Measurements from ENCODE around the gene DNHD1.
A peak's percentile ranks its signal among the peaks of the same experiment; 100 is the strongest.

Gene DNHD1

DNA sequence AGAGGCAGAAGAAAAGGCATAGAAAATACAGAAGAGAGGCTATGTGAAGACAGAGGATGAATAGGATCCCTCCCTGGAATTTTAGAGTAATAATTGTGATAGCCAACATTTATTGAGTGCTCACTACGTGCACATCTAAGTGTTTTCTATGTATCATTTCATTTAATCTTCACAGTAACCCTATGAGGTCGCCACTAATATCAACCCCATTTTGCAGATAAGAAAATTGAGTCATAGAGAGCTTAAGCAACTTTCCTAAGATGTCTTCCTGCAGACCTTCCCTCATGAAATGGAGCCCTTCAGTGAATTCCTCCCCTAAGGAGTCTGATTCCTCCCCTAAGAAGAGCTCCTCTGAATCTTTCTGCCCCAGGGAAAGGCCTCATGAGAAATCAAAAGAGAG is 68.2 kb downstream of the DNHD1 start:
- DNase-seq, result no peak

DNA sequence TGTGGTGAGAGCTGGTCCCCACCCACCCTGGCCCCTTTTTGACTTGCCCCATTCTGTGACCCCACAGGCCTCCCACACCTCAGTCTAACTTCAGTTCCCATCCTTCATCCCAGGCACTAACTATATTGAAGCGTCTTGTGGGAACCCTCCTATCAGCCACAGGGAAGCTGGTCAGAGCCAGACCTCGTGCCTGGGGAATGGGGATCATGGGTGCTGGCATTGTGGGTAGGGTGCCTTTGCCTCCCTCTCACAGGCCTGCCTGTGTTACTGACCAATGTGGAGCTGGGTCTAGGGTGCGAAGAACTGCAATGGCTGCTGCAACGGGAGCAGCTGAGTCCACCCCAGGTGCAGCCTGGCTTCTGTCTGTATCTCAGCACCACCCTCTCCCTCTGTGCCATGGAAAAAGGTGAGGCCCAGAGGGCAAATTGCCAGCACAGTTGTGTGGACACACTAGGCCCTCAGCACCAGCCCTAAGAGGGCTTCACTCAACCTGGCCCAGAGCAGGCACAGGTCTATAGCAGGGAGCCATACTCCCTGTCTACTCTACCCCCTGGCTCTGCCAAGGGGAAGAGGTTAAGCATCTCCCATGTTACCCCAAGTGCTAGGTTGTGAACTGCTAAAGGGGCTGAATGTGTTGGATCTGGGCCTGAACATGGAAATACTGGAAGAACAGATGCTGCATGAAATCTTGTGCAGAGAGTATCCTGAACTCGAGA is 69.1 kb downstream of the DNHD1 start:
- no peak for DNase-seq

DNA sequence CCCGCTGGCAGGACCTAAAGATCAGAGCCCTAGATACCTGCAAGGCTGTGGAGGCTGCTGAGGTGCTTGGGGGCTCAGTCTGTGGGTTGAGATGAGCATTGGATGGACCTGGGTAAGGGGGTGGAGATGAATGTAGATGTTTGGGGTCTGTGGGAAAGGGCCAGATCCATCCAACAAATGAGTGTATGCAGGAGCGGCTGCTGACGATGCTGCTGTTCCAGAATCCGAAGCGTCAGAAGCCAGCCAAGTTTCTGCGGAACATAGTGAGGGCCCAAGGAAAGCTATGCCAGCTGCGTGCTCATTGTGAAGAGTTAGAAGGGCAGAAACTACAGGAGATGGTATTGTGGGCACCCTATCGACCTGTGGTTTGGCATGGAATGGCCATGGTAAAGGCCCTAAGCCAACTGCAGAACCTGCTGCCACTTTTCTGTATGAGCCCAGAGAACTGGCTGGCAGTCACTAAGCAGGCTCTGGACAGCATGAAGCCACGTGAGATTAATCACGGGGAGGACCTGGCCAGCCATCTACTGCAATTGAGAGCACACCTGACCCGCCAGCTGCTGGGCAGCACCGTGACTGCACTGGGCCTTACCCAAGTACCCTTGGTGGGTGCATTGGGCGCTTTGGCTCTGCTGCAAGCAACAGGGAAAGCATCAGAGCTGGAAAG is 69.8 kb downstream of the DNHD1 start:
- DNase-seq, result no peak

DNA sequence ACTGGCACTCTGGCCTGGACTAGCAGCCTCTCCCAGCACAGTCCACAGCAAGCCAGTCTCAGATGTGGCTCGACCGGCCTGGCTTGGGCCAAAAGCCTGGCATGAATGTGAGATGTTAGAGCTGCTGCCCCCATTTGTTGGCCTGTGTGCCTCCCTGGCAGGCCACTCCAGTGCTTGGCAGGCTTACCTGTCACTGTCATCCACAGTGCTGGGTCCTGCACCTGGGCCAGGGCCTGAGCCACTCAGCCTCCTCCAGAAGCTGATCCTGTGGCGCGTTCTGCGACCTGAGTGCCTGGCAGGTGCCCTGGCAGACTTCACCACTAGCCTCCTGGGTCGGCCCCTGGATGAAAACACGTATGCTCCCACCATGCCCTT is 70.3 kb downstream of the DNHD1 start:
- no peak for DNase-seq

DNA sequence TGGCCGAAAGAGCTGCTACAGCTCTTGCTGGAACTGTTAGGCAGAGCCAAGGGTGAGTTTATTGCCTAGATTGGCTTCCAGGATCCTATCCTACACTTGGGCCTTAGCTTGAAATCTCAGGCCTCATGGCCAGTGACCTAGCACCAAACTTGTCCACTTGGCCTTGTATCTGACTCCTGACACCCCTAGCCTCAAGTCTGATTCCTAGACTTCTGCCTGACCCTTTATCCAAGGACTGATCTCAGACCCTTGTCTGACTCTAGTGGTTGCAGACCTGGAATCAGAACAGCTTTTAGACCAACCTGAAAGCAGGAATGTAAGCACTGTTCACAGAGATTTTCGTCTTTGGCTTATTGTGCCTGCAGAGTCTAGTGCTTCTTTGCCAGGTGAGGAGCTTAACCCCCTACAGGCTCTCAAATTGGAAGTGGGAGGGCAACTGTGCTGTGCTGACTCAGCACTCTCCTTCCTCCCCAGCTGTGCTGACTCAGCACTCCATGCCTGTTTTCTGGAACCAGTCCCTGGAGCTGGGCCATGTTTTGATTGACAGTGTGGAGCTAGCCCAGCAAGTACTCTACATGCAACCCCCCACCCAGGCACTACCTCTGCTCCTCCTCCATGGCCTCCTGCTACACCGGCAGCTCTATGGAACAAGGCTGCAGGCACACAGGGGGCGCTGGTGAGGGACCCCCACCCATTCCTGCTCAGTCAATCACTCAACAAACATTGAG is 71.3 kb downstream of the DNHD1 start:
- peak; percentile 58 to 71 for DNase-seq

DNA sequence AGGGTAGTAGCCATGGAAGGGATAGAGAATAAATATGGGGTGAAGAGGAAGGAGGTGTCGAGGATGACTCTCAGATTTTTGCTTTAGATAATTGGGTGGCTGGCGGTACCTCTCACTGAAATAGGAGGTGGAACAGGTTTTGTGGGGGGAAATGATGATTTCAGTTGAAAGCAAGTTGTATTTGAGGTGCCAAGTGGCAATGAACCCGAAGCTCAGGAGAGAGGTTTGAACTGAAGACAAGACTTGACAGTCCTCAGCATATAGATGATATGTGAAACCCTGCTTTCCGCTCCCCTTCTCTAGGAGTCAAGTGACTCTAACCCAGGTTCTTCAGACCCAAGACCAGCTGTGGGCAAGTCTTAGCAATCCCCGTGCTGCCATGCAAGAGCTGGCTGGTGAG is 72.6 kb downstream of the DNHD1 start:
- no peak for DNase-seq

DNA sequence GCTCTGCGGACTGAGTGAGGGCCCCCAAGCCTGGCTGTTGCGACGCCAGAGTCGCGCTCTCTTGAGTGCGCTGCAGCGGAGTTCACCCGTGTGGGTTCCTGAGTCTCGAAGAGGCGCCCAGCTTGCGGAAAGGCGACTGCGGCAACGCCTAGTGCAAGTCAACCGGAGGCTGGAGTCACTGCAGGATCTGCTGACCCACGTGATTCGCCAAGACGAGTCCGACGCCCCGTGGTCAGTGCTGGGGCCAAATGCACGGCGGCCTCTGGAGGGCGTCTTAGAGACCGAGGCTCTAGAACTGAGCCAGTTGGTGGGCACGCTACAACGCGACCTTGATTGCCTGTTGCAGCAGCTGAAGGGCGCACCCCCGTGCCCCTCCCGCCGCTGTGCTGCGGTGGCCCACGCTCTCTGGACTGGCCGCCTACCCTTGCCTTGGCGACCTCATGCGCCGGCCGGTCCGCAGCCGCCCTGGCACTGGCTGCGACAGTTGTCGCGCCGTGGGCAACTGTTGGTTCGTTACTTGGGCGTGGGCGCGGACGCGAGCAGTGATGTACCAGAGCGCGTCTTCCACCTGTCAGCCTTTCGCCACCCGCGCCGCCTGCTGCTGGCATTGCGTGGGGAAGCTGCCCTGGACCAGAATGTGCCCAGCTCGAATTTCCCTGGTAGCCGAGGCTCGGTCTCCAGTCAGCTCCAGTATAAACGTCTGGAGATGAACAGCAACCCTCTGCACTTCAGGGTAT is 73.8 kb downstream of the DNHD1 start:
- no peak for DNase-seq

DNA sequence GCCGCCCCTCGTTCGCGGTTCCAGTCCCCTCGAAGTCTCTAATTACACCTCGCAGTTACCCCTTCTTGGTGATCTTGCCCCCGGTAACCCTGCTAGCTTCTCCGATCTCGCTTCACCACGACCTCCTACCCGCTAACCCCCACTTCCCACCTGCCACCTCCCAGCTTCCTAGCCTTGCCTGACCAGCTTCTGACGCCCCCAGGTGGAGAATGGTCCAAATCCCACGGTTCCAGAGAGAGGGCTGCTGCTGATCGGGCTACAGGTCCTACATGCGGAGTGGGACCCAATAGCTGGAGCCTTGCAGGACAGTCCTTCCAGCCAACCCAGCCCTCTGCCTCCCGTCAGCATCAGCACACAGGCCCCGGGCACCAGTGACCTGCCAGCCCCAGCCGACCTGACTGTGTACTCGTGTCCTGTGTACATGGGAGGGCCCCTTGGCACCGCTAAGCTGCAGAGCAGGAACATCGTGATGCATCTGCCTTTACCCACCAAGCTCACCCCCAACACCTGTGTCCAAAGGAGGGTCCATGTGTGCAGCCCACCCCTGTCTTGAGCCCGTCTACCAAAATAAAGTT is 74.4 kb downstream of the DNHD1 start:
- no peak for DNase-seq

DNA sequence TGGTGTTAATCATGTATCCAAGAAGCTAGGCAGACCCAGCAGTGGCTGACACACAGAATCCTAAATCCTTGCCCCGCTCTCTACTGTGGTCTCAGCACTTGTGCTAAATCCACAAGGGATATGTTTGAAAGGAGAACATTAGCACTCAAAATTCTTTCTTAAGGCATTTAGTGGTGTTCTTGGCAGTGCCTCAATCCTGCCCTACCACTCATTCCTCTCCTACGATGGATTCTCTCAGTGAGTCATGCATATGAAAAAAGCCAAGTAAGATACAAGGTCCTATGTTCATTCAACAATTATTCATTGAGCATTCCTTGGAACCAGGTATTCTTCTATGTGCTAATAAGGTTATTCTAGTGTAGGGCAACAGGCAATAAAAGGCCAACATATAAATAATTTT is 75.1 kb downstream of the DNHD1 start:
- no peak for DNase-seq

DNA sequence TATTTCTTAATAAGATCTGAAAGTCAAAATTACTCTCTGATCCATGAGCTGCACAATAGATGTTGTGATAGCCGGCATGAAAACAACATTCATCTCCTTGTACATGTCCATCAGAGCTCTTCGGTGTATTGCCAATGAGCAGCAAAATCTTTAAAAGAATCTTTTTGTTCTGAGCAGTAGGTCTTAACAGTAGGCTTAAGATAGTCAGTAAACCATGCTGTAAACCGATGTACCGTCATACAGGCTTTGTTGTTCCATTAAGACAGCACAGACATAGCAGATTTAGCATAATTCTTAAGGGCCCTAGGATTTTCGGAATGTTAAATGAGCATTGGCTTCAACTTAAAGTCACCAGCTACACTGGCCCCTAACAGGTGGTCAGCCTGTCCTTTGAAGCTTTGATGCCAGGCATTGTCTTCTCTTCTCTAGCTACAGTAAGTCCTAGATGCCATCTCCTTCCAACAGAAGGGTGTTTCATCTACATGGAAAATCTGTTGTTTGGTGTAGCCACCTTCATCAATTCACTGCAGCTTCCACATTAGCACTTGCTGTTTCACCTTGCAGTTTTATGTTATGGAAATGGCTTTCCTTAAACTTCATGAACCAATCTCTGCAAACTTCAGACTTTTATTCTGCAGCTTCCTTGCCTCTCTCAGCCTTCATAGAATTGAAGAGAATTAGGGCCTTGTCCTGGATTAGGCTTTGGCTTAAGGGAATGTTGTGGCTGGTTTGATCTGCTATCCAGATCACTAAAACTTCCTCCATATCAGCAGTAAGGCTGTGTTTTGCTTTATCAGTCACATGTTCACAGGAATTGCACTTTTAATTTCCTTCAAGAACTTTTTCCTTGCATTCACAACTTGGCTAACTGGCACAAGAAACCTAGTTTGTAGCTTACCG is 78.0 kb downstream of the DNHD1 start:
- DNase-seq, result no peak

DNA sequence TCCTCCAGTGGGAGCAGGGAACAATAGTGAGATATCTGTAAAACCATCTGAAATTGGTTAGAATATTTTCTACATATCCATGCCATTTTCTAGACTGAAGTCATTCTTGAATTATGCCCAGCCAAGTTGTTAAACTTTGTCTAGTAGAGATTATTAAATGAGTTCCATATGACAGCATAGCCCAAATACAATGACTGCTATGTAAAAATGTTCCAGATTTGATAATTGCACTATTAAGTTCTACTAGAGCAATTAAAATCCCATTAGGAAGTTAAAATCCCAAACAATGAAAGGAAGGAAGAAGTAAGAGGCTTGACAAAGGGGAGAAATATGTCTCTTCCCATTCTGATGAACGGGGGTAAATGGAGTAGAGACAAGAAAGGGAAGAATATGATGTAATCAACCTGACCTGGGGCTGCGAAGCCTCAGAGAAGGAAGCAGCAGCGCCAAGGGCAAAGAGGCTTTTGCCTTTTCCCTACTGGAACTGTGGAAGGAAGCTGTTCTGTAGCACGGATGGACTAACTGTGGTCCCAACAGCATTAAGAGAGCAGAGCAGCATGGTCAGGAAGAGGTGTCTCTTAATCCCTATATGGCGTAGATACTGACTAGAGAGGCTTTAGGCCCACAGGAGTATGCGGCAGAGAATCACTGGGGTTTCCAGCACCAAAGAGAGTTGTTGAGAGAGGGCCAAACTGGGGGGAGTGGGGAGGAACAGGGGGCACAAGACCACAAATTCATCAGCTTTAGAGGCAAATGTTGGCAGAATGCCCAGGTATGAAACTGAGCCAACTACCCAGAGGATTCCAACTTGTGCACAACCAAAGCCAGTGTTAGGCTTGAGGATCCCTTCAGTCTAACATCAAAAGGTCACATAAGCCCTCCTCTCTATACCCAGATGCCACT is 79.6 kb downstream of the DNHD1 start:
- peak; percentile 11 to 62 for DNase-seq

DNA sequence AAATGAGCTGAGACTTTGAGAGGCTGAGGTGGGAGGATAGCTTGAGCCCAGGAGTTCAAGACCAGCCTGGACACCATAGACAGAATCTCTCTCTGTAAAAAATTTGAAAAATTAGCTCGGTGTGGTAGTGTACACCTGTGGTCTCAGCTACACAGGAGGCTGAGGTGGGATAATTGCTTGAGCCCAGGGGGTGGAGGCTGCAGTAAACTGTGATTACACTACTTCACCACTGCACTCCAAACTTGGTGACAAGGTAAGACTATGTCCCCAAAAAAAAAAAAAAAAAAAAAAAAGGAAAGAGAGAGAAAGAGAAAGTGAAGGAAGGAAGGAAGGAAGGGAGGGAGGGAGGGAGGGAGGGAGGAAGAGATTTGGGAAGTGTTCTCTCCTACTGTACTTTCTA is 81.1 kb downstream of the DNHD1 start:
- no peak for DNase-seq

DNA sequence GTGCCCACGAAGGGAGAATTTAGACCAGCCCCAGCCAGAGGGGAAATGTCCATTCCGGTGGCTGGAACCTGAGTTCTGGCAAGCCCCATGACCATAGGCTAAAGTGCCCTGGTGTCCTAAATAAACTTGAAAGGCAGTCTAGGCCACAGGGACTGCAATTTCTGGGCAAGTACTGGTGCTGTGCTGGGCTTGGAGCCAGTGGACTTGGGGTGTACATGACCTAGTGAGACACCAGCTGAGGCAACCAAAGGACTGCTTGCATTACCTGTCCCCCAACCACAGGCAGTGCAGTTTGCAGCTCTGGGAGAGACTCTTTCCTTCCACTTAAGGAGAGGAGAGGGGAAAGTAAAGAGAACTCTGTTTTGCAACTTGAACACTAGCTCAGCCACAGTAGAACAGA is 82.6 kb downstream of the DNHD1 start:
- no peak for DNase-seq

DNA sequence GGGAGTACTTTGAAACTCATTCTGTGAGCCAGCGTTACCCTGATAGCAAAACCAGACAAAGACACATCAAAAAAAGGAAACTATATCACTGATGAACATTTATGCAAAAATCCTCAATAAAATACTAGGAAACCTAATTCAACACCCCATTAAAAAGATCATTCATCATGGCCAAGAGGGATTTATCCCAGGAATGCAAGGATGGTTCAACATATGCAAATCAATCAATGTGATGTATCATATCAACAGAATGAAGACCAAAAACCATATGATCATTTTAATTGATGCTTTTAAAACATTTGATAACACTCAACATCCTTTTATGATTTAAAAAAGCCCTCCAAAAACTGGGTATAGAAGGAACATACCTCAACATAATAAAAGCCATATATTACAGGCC is 86.5 kb downstream of the DNHD1 start:
- no peak for DNase-seq

DNA sequence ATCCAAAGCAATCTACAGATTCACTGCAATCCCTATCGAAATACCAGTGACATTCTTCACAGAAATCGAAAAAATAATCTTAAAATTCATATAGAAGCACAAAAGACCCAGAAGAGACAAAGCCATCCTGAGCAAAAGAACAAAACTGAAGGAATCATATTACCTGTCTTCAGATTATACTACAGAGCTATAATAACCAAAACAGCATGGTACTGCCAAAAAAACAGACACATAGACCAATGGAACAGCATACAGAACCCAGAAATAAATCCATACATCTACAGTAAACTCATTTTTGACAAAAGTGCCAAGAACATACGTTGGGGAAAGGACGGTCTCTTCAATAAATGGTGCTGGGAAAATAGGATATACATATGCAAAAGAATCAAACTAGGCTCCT is 87.4 kb downstream of the DNHD1 start:
- no peak for DNase-seq

DNA sequence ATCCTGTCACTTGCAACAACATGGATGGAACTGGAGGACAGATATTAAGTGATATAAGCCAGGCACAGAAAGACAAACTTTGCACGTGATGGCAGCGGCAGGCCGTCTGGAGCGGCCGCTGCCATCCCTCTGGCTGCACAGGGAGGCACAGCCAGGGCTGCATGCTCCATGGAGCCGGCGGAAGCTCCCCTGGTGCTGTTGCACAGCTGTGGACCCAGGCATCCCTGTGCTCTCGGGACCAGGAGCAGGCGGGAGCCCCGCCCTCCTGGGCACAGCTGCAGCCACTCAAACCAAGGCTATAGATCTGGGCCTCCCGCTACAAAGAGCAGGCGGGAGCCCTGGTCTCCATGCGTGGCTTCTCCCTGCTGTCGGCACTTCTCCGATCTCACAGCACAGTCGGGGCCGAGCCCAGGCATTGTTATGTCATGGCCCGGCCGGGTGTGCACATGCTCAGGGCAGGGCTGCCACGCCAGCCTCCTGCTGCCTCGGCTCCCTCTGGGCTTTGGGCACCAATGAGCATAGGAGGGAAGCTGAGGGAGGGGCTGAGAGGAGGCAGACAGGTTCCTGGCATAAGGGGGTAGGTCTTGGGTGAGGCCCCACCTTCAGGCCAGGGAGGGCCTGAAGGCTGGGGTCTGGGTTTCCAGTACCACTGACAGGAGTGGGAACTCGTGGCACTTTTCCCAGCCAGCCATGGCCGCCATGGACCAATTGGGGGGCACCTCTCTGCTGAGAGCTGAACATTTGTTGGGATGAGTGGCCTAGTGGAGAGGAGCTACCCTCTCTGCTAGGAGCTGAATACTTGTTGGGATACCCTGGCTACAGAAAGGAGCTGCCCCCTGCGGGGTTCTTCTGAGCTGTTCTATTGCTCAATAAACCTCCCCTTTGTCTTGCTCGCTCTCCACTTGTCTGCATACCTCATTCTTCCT is 89.6 kb downstream of the DNHD1 start:
- no peak for DNase-seq

DNA sequence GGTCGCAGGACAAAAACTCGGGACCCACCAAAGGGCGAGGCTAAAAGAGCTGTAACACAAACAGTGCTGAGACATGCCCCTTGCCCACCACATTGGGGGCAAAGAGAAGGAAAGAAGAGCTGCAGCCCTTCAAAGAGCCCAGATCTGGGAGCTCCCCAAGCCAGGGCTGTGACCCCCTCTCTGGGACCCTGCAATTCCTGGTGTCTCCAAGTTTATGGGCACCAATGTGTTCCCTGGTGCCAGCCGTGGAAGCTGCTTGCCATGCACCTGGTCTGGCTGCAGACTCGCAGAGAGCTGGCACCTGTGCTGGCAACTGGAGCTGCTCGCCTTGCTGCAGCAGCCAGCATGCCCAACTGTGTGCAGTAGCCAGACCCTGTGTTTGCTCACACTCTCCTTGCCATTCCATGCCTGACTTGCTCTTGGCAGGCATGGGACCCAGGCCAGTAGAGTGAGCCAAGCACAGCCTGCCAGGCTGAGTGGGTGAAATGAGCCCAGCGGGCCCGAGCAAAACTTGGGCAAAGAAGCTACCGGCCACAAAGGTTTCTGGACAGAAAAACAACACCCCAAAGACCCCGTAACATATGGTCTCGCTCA is 90.4 kb downstream of the DNHD1 start:
- no peak for DNase-seq

DNA sequence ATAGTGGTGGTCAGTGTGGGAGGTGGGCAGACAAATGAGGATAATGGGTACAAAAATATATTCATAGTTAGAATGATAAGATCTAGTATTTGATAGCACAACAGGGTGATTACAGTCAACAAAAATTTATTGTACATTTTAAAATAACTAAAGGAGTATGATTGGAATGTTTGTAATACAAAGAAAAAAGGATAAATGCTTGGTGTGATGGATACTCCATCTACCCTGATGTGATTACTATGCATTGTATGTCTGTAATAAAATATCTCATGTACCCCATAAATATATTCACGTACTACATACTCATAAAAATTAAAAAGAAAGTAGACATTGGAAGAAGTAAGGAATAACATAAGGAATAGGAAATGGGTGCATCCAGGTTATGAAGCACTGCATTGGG is 90.9 kb downstream of the DNHD1 start:
- DNase-seq, result no peak

DNA sequence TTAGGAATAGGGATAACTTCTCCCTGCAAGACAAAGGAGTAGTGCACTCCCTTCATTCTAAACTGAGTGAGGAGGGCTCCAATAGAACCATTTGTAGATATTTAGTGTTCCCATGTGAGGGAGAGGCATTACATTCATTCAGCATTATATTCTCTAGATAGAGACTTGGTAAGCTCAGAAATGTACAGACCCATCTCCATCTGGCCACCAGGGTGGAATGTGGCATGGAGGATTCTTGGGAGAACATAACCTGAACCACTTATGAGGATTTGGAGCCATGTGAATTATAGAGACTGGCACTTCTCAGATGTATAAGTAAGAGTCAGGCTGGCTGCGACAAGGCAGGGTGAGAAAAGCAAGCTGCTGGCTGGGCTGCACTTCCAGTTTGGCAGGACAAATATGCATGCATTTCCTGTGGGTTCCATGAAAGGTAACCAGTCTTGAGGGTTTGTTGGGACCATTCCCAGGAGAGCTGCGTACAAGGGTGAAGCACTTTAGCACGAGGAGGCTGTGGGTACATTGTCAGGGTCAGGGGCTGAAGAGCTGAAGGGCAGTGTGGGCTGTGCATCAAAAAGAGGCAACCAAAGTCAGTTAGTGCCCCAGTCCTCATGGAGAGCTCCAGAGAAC is 97.2 kb downstream of the DNHD1 start:
- DNase-seq, result no peak

All from NCI-H2081 (cell line).